A549 (cell line): Measurements from ENCODE around the gene NTSR1. TPM values are rescaled to one million over a fixed set of nuclear protein-coding genes. Genes with fewer than 3 reads are reported as not detected.

Experiments used
- ATAC-seq, 2 experiments: fragments of 200-7000 bp in 1 of 2; fragments of >200 bp in 1 of 2; cut with Nextera tagmentation in 1 of 2; cut with Tn5 transposase in 1 of 2; 3 replicates each; pipeline versions ENCODE4 v1.8.0 to v1.9.1; 2018 to 2020; ENCODE audit warnings: mild to moderate bottlenecking in 1 of 2, moderate library complexity in 1 of 2
- CTCF ChIA-PET: fragments of 300-600 bp; sonication (Branson Sonifier 250); formaldehyde crosslinking; extraction: SDS; loops from one replicate; lab custom pipeline; 2021; ENCODE audit warnings: antibody characterized with exemption, inconsistent platforms; lab: Yijun Ruan, JAX
- POLR2A ChIA-PET: fragments of 350-600 bp; formaldehyde crosslinking; extraction: SDS; loops from one replicate; lab custom pipeline; 2021; ENCODE audit warnings: antibody characterized with exemption, inconsistent platforms; lab: Yijun Ruan, JAX
- DNase-seq, 2 experiments: peaks; one replicate each; pipeline versions ENCODE4 v3.0.0 to v3.0.0-alpha.2; 2011 to 2016; ENCODE audit warnings: low read depth in 1 of 2, low spot score in 1 of 2
- FAIRE-seq: peaks from 2 replicates; lab custom pipeline; 2011; peaks lifted over from hg19 to GRCh38; lab: Jason Lieb, UNC
- H3K27ac ChIP-seq, 2 experiments: fragments of >200 bp; sonication (Bioruptor Twin); formaldehyde crosslinking; 3 replicates each; pipeline ENCODE4 v1.5.1; 2016 to 2017
- H3K4me1 ChIP-seq: fragments of >200 bp; sonication (Bioruptor Twin); formaldehyde crosslinking; 3 replicates; pipeline ENCODE4 v1.6.1; 2016
- H3K4me2 ChIP-seq: fragments of >200 bp; sonication (Bioruptor Twin); formaldehyde crosslinking; 3 replicates; pipeline ENCODE4 v1.6.1; 2016
- H3K4me3 ChIP-seq: fragments of >200 bp; sonication (Bioruptor Twin); formaldehyde crosslinking; 3 replicates; pipeline ENCODE4 v1.5.1; 2016
- H3K9me3 ChIP-seq: fragments of >200 bp; sonication (Bioruptor Twin); formaldehyde crosslinking; 3 replicates; pipeline ENCODE4 v1.6.1; 2016
- CBX2 ChIP-seq: fragments of 200-600 bp; sonication (generic); IDR thresholded peaks from 2 replicates; pipeline ENCODE4 v1.6.1; 2016; ENCODE audit warnings: low read depth, mild to moderate bottlenecking, borderline replicate concordance
- CHD2 ChIP-seq: fragments of 150-350 bp; IDR thresholded peaks from 2 replicates; pipeline ENCODE4 v1.6.1; 2014; ENCODE audit warnings: low read length; ENCODE audit not compliant: partially characterized antibody
- EHMT2 ChIP-seq: fragments of 200-600 bp; sonication (generic); IDR thresholded peaks from 2 replicates; pipeline ENCODE4 v1.6.1; 2016; ENCODE audit warnings: antibody characterized with exemption, low read depth, mild to moderate bottlenecking, moderate library complexity
- EP300 ChIP-seq, 2 experiments: fragments of >200 bp; sonication (Bioruptor Twin); formaldehyde crosslinking; IDR thresholded peaks; 2 replicates in 1 of 2; 3 replicates in 1 of 2; pipeline ENCODE4 v1.6.1; 2016 to 2017
- FOSB ChIP-seq: fragments of 250-450 bp; sonication (Bioruptor Pico); IDR thresholded peaks from 2 replicates; pipeline ENCODE4 v1.5.0; 2020; ENCODE audit warnings: mild to moderate bottlenecking, moderate library complexity
- HEYL ChIP-seq: fragments of 250-450 bp; sonication (Bioruptor Pico); IDR thresholded peaks from 2 replicates; pipeline ENCODE4 v1.8.0; 2021; ENCODE audit warnings: mild to moderate bottlenecking, moderate library complexity
- HOXA7 ChIP-seq: fragments of 250-450 bp; sonication (Bioruptor Pico); IDR thresholded peaks from 2 replicates; pipeline ENCODE4 v1.5.0; 2020; ENCODE audit warnings: mild to moderate bottlenecking, moderate library complexity
- JUN ChIP-seq, 2 experiments: fragments of >200 bp; sonication (Bioruptor Twin); formaldehyde crosslinking; IDR thresholded peaks; 2 replicates in 1 of 2; 3 replicates in 1 of 2; pipeline ENCODE4 v1.6.1; 2016 to 2017
- KDM5A ChIP-seq: fragments of 200-600 bp; sonication (generic); IDR thresholded peaks from 2 replicates; pipeline ENCODE4 v1.6.1; 2016; ENCODE audit warnings: antibody characterized with exemption, mild to moderate bottlenecking
- MYC ChIP-seq: IDR thresholded peaks from 2 replicates; pipeline ENCODE4 v1.6.1; 2012; ENCODE audit warnings: mild to moderate bottlenecking, inconsistent platforms, low read length, improper control_type of control experiment, borderline replicate concordance
- PHF8 ChIP-seq: fragments of 200-600 bp; sonication (generic); IDR thresholded peaks from 2 replicates; pipeline ENCODE4 v1.6.1; 2016; ENCODE audit warnings: low read depth, mild to moderate bottlenecking, antibody characterized with exemption, moderate library complexity, borderline replicate concordance
- POLR2A ChIP-seq: IDR thresholded peaks from 2 replicates; pipeline ENCODE4 v1.6.1; 2012; ENCODE audit warnings: mild to moderate bottlenecking, low read length
- RAD21 ChIP-seq, 2 experiments: fragments of >200 bp in 1 of 2; sonication (Bioruptor Twin) in 1 of 2; formaldehyde crosslinking in 1 of 2; IDR thresholded peaks in 1 of 2; conservative IDR thresholded peaks in 1 of 2; 2 replicates in 1 of 2; 3 replicates in 1 of 2; pipeline ENCODE4 v1.6.1; 2012 to 2018; ENCODE audit warnings: inconsistent platforms in 1 of 2
- RARB ChIP-seq: fragments of 250-450 bp; sonication (Bioruptor Pico); IDR thresholded peaks from 2 replicates; pipeline ENCODE4 v1.8.0; 2021; ENCODE audit warnings: mild to moderate bottlenecking, moderate library complexity
- RCOR1 ChIP-seq: fragments of 150-350 bp; IDR thresholded peaks from 2 replicates; pipeline ENCODE4 v1.6.1; 2014; ENCODE audit warnings: antibody characterized with exemption, low read length, low read depth
- RNF2 ChIP-seq: fragments of 200-600 bp; sonication (generic); IDR thresholded peaks from 2 replicates; pipeline ENCODE4 v1.6.1; 2016; ENCODE audit warnings: low read depth, mild to moderate bottlenecking, antibody characterized with exemption, moderate library complexity, borderline replicate concordance
- SMC3 ChIP-seq: fragments of >200 bp; sonication (Bioruptor Twin); formaldehyde crosslinking; IDR thresholded peaks from 3 replicates; pipeline ENCODE4 v1.6.1; 2018; ENCODE audit warnings: inconsistent platforms
- ZC3H11A ChIP-seq: fragments of 450-650 bp; IDR thresholded peaks from 2 replicates; pipeline ENCODE4 v1.6.1; 2014; ENCODE audit warnings: antibody characterized with exemption, mild to moderate bottlenecking
- ZFP36 ChIP-seq: fragments of 450-650 bp; IDR thresholded peaks from 2 replicates; pipeline ENCODE4 v1.6.1; 2014; ENCODE audit warnings: borderline replicate concordance; ENCODE audit not compliant: partially characterized antibody
- ZSCAN20 ChIP-seq: fragments of 250-450 bp; sonication (Bioruptor Pico); IDR thresholded peaks from 2 replicates; pipeline ENCODE4 v1.8.0; 2022; ENCODE audit warnings: mild to moderate bottlenecking, moderate library complexity
- WGBS: methylation state at CpG from one replicate; pipeline ENCODE4 v1.1.6; 2017; ENCODE audit errors: missing lambda C conversion rate; 5-methylcytosine and 5-hydroxymethylcytosine counted together
- polyA plus RNA-seq, 4 experiments: library from polyadenylated mRNA; depleted of rRNA in 3 of 4; stranded (reverse); fragments of >200 nt; fragmentation: RNase III in 1 of 4; extraction: RNeasy Plus Mini Kit Qiagen cat#74134 plus additional on column Dnase treatment in 1 of 4; gene quantifications; 2 replicates in 3 of 4; 3 replicates in 1 of 4; pipeline ENCODE4 v1.2.3, GENCODE V29; 2011 to 2017

NTSR1 gene
- polyA plus RNA-seq, 2 of the 4 experiments (the other 2 are of a cell fraction), result 0.03 TPM; not detected in 1

- Histone ChIP-seq H3K27ac (no peak overlapping the region), H3K4me1 (peaks cover 25% of the 10 kb centered on the region), H3K4me3 (no peak overlapping the region), H3K9me3 (no peaks in the 10 kb centered on the region), H3K4me2 (no peak overlapping the region)
- TF ChIP-seq CBX2, result no peak
- TF ChIP-seq JUN (IDR thresholded peaks at IDR 0.05), result no peak
- TF ChIP-seq RNF2, result no peak
- no peak for TF ChIP-seq KDM5A
- TF ChIP-seq ZSCAN20 (CRISPR knock-in tag), result no peak
- no peak for TF ChIP-seq EP300 (IDR thresholded peaks at IDR 0.05)
- no peak for TF ChIP-seq PHF8
- TF ChIP-seq ZC3H11A, result no peak
- TF ChIP-seq POLR2A, result no peak
- no peak for FAIRE-seq
- ATAC-seq, result no peak
- WGBS, result 85% methylated on average over 6 of the region's 21 CpGs
- no peak for DNase-seq
- POLR2A ChIA-PET, result no interaction called here
- CTCF ChIA-PET, result interaction anchor here (0.7 to 5.7 kb wide), 4 partner anchors 9 to 657 kb away, joined by 3 to 76 read pairs (median 7); no protein-coding TSS in a partner anchor
Measured at GRCh38 chr20:62811320-62811719, 102.7 kb downstream of the NTSR1 start.

GRCh38 chr20:62811720-62812119 is 103.1 kb downstream of the NTSR1 start:
- FAIRE-seq (no peak), ATAC-seq (no peak), DNase-seq (no peak)
- ChIA-PET CTCF (interaction anchor here (0.7 to 5.7 kb wide), 4 partner anchors 9 to 656 kb away, joined by 3 to 76 read pairs (median 7); no protein-coding TSS in a partner anchor), POLR2A (no interaction called here)
- peaks cover 23% of the 10 kb centered on the region for H3K4me1 ChIP-seq
- TF ChIP-seq JUN (IDR thresholded peaks at IDR 0.05), result no peak
- TF ChIP-seq ZFP36, result no peak
- TF ChIP-seq SMC3, result no peak
- TF ChIP-seq HOXA7 (CRISPR knock-in tag), result no peak
- no peak for TF ChIP-seq RARB (CRISPR knock-in tag)
- no peak for TF ChIP-seq FOSB
- TF ChIP-seq RCOR1, result no peak
- TF ChIP-seq CHD2, result no peak
- no peak for TF ChIP-seq RNF2
- no peak for TF ChIP-seq EHMT2
- TF ChIP-seq MYC, result no peak
- TF ChIP-seq HEYL (CRISPR knock-in tag), result no peak
- TF ChIP-seq RAD21 (conservative IDR thresholded peaks at IDR 0.05 in 1 of 2, IDR thresholded peaks at IDR 0.05 in 1 of 2), result no peak
- no peak overlapping the region for H3K4me3 ChIP-seq
- no peaks in the 10 kb centered on the region for H3K9me3 ChIP-seq
- H3K27ac ChIP-seq, result no peak overlapping the region
- H3K4me2 ChIP-seq, result no peak overlapping the region
- WGBS, result 81% methylated on average over 7 of the region's 10 CpGs

Other genes starting within 250 kb of the NTSR1 start
- gene GATA5, start 232.8 kb upstream of the NTSR1 start, polyA plus RNA-seq (2011; rRNA removed), result 0.21 and 0.22 TPM in 2 replicates
- 0.45 to 0.82 TPM (median 0.72 TPM) in 3 replicates for gene GATA5, start 232.8 kb upstream of the NTSR1 start, polyA plus RNA-seq (2017; fragmentation: RNase III; extraction: RNeasy Plus Mini Kit Qiagen cat#74134 plus additional on column Dnase treatment)
- 1.3 and 2.1 TPM in 2 replicates for gene SLCO4A1, start 66.3 kb upstream of the NTSR1 start, polyA plus RNA-seq (2011; rRNA removed)
- 8.1 to 11.2 TPM (median 9.9 TPM) in 3 replicates for gene SLCO4A1, start 66.3 kb upstream of the NTSR1 start, polyA plus RNA-seq (2017; fragmentation: RNase III; extraction: RNeasy Plus Mini Kit Qiagen cat#74134 plus additional on column Dnase treatment)
- gene MRGBP, start 87.6 kb downstream of the NTSR1 start, polyA plus RNA-seq (2011; rRNA removed), result 14.6 and 21.1 TPM in 2 replicates
- 16.8 to 18.4 TPM (median 17.5 TPM) in 3 replicates for gene MRGBP, start 87.6 kb downstream of the NTSR1 start, polyA plus RNA-seq (2017; fragmentation: RNase III; extraction: RNeasy Plus Mini Kit Qiagen cat#74134 plus additional on column Dnase treatment)
- 15.9 and 16.1 TPM in 2 replicates for gene OGFR, start 96.0 kb downstream of the NTSR1 start, polyA plus RNA-seq (2011; rRNA removed)
- gene OGFR, start 96.0 kb downstream of the NTSR1 start, polyA plus RNA-seq (2017; fragmentation: RNase III; extraction: RNeasy Plus Mini Kit Qiagen cat#74134 plus additional on column Dnase treatment), result 33.7 to 36.7 TPM (median 35.6 TPM) in 3 replicates
- gene COL9A3, start 108.2 kb downstream of the NTSR1 start, polyA plus RNA-seq (2011; rRNA removed), result 0.26 and 0.41 TPM in 2 replicates
- gene COL9A3, start 108.2 kb downstream of the NTSR1 start, polyA plus RNA-seq (2017; fragmentation: RNase III; extraction: RNeasy Plus Mini Kit Qiagen cat#74134 plus additional on column Dnase treatment), result 0.42 to 0.54 TPM (median 0.49 TPM) in 3 replicates
- 7.1 and 7.3 TPM in 2 replicates for gene TCFL5, start 153.0 kb downstream of the NTSR1 start, polyA plus RNA-seq (2011; rRNA removed)
- gene TCFL5, start 153.0 kb downstream of the NTSR1 start, polyA plus RNA-seq (2017; fragmentation: RNase III; extraction: RNeasy Plus Mini Kit Qiagen cat#74134 plus additional on column Dnase treatment), result 5.1 to 6.1 TPM (median 5.6 TPM) in 3 replicates
- gene DIDO1, start 217.7 kb downstream of the NTSR1 start, polyA plus RNA-seq (2011; rRNA removed), result 12.6 and 15.3 TPM in 2 replicates
- 14.8 to 16.2 TPM (median 15.4 TPM) in 3 replicates for gene DIDO1, start 217.7 kb downstream of the NTSR1 start, polyA plus RNA-seq (2017; fragmentation: RNase III; extraction: RNeasy Plus Mini Kit Qiagen cat#74134 plus additional on column Dnase treatment)
- gene GID8, start 229.3 kb downstream of the NTSR1 start, polyA plus RNA-seq (2011; rRNA removed), result 24.5 and 25.0 TPM in 2 replicates
- 18.6 to 19.2 TPM (median 19.0 TPM) in 3 replicates for gene GID8, start 229.3 kb downstream of the NTSR1 start, polyA plus RNA-seq (2017; fragmentation: RNase III; extraction: RNeasy Plus Mini Kit Qiagen cat#74134 plus additional on column Dnase treatment)
- gene SLC17A9, start 243.9 kb downstream of the NTSR1 start, polyA plus RNA-seq (2011; rRNA removed), result 0.05 TPM in 1 of 2 replicates, not detected in the other
- gene SLC17A9, start 243.9 kb downstream of the NTSR1 start, polyA plus RNA-seq (2017; fragmentation: RNase III; extraction: RNeasy Plus Mini Kit Qiagen cat#74134 plus additional on column Dnase treatment), result not detected in 3 replicates